PC-3 (cell line): ENCODE measurements around the gene PTPN22. TPM values are rescaled to one million over a fixed set of nuclear protein-coding genes. Genes with fewer than 3 reads are reported as not detected.

ENCODE experiments used
- ATAC-seq: fragments of 200-7000 bp; cut with Tn5 transposase; 2 replicates; pipeline ENCODE4 v1.9.1; 2020; ENCODE audit warnings: mild to moderate bottlenecking, moderate library complexity
- BruUV-seq: library from RNA; stranded (reverse); fragments of 400-500 nt; replicated peaks from 2 replicates; lab custom pipeline; 2021; lab: Mats Ljungman, UMichigan
- CTCF ChIA-PET: fragments of 300-600 bp; sonication (Branson Sonifier 250); formaldehyde crosslinking; loops from one replicate; lab custom pipeline; 2022; ENCODE audit warnings: antibody characterized with exemption; lab: Charles Lee
- POLR2A ChIA-PET: fragments of 300-600 bp; sonication (Branson Sonifier 250); formaldehyde crosslinking; loops from one replicate; lab custom pipeline; 2022; ENCODE audit warnings: antibody characterized with exemption; ENCODE audit not compliant: unreplicated experiment; lab: Charles Lee
- DNase-seq: peaks from one replicate; pipeline ENCODE4 v3.0.0-alpha.2; 2015
- H2AFZ ChIP-seq: fragments of 300-600 bp; sonication (generic); 2 replicates; pipeline ENCODE4 v1.6.0; 2016; ENCODE audit warnings: antibody characterized with exemption, low read length
- H3F3A ChIP-seq: fragments of 300-600 bp; sonication (generic); one replicate; pipeline ENCODE4 v1.6.0; 2017; ENCODE audit warnings: antibody characterized with exemption, low read length, control low read depth, mild to moderate bottlenecking; ENCODE audit not compliant: unreplicated experiment
- H3K27ac ChIP-seq: fragments of 300-600 bp; sonication (generic); 2 replicates; pipeline ENCODE4 v1.5.1; 2016; ENCODE audit warnings: mild to moderate bottlenecking, low read length
- H3K27me3 ChIP-seq: fragments of 300-600 bp; sonication (generic); 2 replicates; pipeline ENCODE4 v1.6.1; 2016; ENCODE audit warnings: low read length, mixed read lengths
- H3K36me3 ChIP-seq: fragments of 300-600 bp; sonication (generic); 2 replicates; pipeline ENCODE4 v1.6.1; 2016; ENCODE audit warnings: low read depth, mixed run types, low read length, mixed read lengths
- H3K4me1 ChIP-seq: fragments of 300-600 bp; sonication (generic); 2 replicates; pipeline ENCODE4 v1.5.1; 2016; ENCODE audit warnings: low read length; ENCODE audit not compliant: insufficient read depth
- H3K4me2 ChIP-seq: fragments of 300-600 bp; sonication (generic); 2 replicates; pipeline ENCODE4 v1.6.0; 2016; ENCODE audit warnings: low read length
- H3K4me3 ChIP-seq: fragments of 300-600 bp; sonication (generic); 2 replicates; pipeline ENCODE4 v1.5.1; 2016; ENCODE audit warnings: mild to moderate bottlenecking, low read length, mixed read lengths
- H3K79me2 ChIP-seq: fragments of 300-600 bp; sonication (generic); 2 replicates; pipeline ENCODE4 v1.6.1; 2017; ENCODE audit warnings: low read length, mixed read lengths
- H3K9ac ChIP-seq: fragments of 300-600 bp; sonication (generic); 2 replicates; pipeline ENCODE4 v1.6.0; 2016; ENCODE audit warnings: mild to moderate bottlenecking, low read length
- H3K9me2 ChIP-seq: fragments of 300-600 bp; sonication (generic); replicated peaks from 2 replicates; pipeline ENCODE4 v1.6.1; 2016; ENCODE audit warnings: mixed run types, low read length, mixed read lengths
- H3K9me3 ChIP-seq: fragments of 300-600 bp; sonication (generic); 2 replicates; pipeline ENCODE4 v1.6.1; 2016; ENCODE audit warnings: low read length, mixed read lengths
- H4K20me1 ChIP-seq: fragments of 300-600 bp; sonication (generic); 2 replicates; pipeline ENCODE4 v1.6.1; 2016; ENCODE audit warnings: low read length, mixed read lengths
- EZH2 ChIP-seq: fragments of 300-600 bp; sonication (generic); IDR thresholded peaks from one replicate; pipeline ENCODE4 v1.6.1; 2017; ENCODE audit warnings: antibody characterized with exemption, mild to moderate bottlenecking, low read length; ENCODE audit not compliant: unreplicated experiment
- EZH2phosphoT487 ChIP-seq: fragments of 300-600 bp; sonication (generic); IDR thresholded peaks from 2 replicates; pipeline ENCODE4 v1.6.1; 2018; ENCODE audit warnings: mild to moderate bottlenecking, antibody characterized with exemption, low read length, borderline replicate concordance
- intact Hi-C: fragments of 100-400 bp; cut with micrococcal nuclease; formaldehyde crosslinking; loops from 2 replicates; pipeline ENCODE4 v1.9.0; 2023
- total RNA-seq: library from RNA; depleted of rRNA; stranded (reverse); fragments of >200 nt; gene quantifications from 2 replicates; pipeline ENCODE4 v1.2.3, GENCODE V29; 2014
- TF ChIP-seq, protein P1 (sequence below): fragments of 300-600 bp; sonication (generic); conservative IDR thresholded peaks from 2 replicates; pipeline ENCODE4 v1.5.1; 2017; ENCODE audit warnings: antibody characterized with exemption, low read depth, mild to moderate bottlenecking, low read length

The PTPN22 gene
- total RNA-seq, 1 experiment from 2014 or later = 0.04 TPM

- no peak overlapping the region for H3K27ac ChIP-seq
- TF ChIP-seq EZH2phosphoT487 (no peak), EZH2 (no peak)
- no peak overlapping the region for H3K9ac ChIP-seq
- ChIA-PET POLR2A (no interaction called here), CTCF (no interaction called here)
- DNase-seq (no peak), ATAC-seq (no peak)
- H3K27me3 ChIP-seq = no peaks in the 10 kb centered on the region
- H3K9me3 ChIP-seq = no peaks in the 10 kb centered on the region
- peaks cover 15% of the 10 kb centered on the region; the same call in 1 of the 2 replicates for H3K4me1 ChIP-seq
- no peaks in the 10 kb centered on the region for H4K20me1 ChIP-seq
- intact Hi-C loops = no loop called here
- no peaks in the 10 kb centered on the region for H3K9me2 ChIP-seq
- peaks cover 21% of the 10 kb centered on the region; the same call in 1 of the 2 replicates for H3K36me3 ChIP-seq
- H2AFZ ChIP-seq = no peak overlapping the region
- no peak overlapping the region for H3K4me2 ChIP-seq
- BruUV-seq = no TSS peak
- H3F3A ChIP-seq = no peaks in the 10 kb centered on the region
- no peaks in the 10 kb centered on the region for H3K79me2 ChIP-seq
- no peak overlapping the region for H3K4me3 ChIP-seq
Observed at GRCh38 chr1:113913887-113914664, 42.6 kb upstream of the PTPN22 start.

DNA sequence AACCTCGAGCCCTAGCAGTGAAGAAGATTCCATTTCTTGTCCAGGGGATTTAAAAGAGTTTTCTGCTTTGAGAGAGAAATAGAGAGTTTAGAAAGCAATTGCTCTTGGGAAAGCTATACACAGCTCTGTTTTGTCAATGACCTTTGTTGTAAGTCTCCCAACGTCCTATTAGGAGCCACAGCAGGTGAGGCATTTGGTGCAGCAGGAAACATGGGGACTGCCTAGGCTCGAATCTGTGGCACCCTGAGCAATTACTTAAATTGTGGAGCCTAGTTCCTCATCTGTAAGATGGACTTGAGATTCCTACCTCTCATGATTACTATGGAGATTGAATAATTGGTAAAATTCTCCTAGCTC is 41.8 kb upstream of the PTPN22 start:
- no TSS peak for BruUV-seq
- Histone ChIP-seq H3K9me2 (no peaks in the 10 kb centered on the region), H3F3A (no peaks in the 10 kb centered on the region), H3K36me3 (peaks cover 21% of the 10 kb centered on the region; the same call in 1 of the 2 replicates), H3K4me1 (peaks cover 15% of the 10 kb centered on the region; the same call in 1 of the 2 replicates), H3K27ac (no peak overlapping the region), H4K20me1 (no peaks in the 10 kb centered on the region), H3K9ac (no peak overlapping the region), H3K27me3 (no peaks in the 10 kb centered on the region), H3K4me2 (no peak overlapping the region), H3K79me2 (peaks cover 1% of the 10 kb centered on the region; the same call in 1 of the 2 replicates), H3K4me3 (no peak overlapping the region), H3K9me3 (no peaks in the 10 kb centered on the region), H2AFZ (no peak overlapping the region)
- TF ChIP-seq, protein P1, sequence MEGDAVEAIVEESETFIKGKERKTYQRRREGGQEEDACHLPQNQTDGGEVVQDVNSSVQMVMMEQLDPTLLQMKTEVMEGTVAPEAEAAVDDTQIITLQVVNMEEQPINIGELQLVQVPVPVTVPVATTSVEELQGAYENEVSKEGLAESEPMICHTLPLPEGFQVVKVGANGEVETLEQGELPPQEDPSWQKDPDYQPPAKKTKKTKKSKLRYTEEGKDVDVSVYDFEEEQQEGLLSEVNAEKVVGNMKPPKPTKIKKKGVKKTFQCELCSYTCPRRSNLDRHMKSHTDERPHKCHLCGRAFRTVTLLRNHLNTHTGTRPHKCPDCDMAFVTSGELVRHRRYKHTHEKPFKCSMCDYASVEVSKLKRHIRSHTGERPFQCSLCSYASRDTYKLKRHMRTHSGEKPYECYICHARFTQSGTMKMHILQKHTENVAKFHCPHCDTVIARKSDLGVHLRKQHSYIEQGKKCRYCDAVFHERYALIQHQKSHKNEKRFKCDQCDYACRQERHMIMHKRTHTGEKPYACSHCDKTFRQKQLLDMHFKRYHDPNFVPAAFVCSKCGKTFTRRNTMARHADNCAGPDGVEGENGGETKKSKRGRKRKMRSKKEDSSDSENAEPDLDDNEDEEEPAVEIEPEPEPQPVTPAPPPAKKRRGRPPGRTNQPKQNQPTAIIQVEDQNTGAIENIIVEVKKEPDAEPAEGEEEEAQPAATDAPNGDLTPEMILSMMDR = no peak
- TF ChIP-seq EZH2phosphoT487 (no peak), EZH2 (no peak)
- DNase-seq (no peak), ATAC-seq (no peak)
- ChIA-PET CTCF (no interaction called here), POLR2A (no interaction called here)
- intact Hi-C loops = no loop called here

- Histone ChIP-seq H3K36me3 (peaks cover 21% of the 10 kb centered on the region; the same call in 1 of the 2 replicates), H3K27me3 (no peaks in the 10 kb centered on the region), H2AFZ (no peak overlapping the region), H3K79me2 (peaks cover 6% of the 10 kb centered on the region; the same call in 1 of the 2 replicates), H3F3A (no peaks in the 10 kb centered on the region), H3K4me3 (no peak overlapping the region), H3K27ac (no peak overlapping the region), H3K4me2 (no peak overlapping the region), H3K4me1 (peaks cover 12% of the 10 kb centered on the region; the same call in 1 of the 2 replicates), H4K20me1 (no peaks in the 10 kb centered on the region), H3K9me2 (no peaks in the 10 kb centered on the region), H3K9me3 (no peaks in the 10 kb centered on the region), H3K9ac (no peak overlapping the region)
- intact Hi-C loops = no loop called here
- DNase-seq = peak; percentile 7
- no peak for ATAC-seq
- TF ChIP-seq, protein P1 = no peak
- no peak for TF ChIP-seq EZH2phosphoT487
- no peak for TF ChIP-seq EZH2
- ChIA-PET POLR2A (no interaction called here), CTCF (no interaction called here)
- BruUV-seq = no TSS peak
Observed at GRCh38 chr1:113912594-113913311, 41.2 kb upstream of the PTPN22 start.
